ENCODE results near the gene AGR2.

GRCh38 chr7:16801579-16801978, 3.2 kb downstream of the AGR2 start:
- no peak for TF ChIP-seq CTCF (conservative IDR thresholded peaks at IDR 0.05 in 1 of 2, IDR thresholded peaks at IDR 0.05 in 1 of 2; ENCODE audit: low read depth in 1 of 2, low read length in 2 of 2)
- TF ChIP-seq EZH2 (IDR thresholded peaks at IDR 0.05; ENCODE audit: low read length, missing control alignments), result no peak
